Stimulated activated CD4-positive, alpha-beta T cell treated with anti-CD3 and anti-CD28 coated beads, Interleukin-15, amount 100 ng/mL, for 1 hour (primary cell): ENCODE data around the gene SBK1.

Source experiments
- DNase-seq, 2 donors: peaks; one replicate each; pipeline ENCODE4 v3.0.0-alpha.2; 2020; ENCODE audit warnings: low read depth in 1 of 2, low spot score in 1 of 2

SBK1 gene

GRCh38 chr16:28280881-28281836 is 11.2 kb upstream of the SBK1 start:
- no peak for DNase-seq

GRCh38 chr16:28282045-28282444 is 10.3 kb upstream of the SBK1 start:
- DNase-seq = no peak

- no peak for DNase-seq
These were observed 9.2 kb upstream of the SBK1 start for GRCh38 chr16:28283173-28283572.

- DNase-seq = no peak
These were observed 8.3 kb upstream of the SBK1 start for GRCh38 chr16:28283798-28284577.

GRCh38 chr16:28285649-28286048 is 6.7 kb upstream of the SBK1 start:
- no peak for DNase-seq

- no peak for DNase-seq
These were observed 4.2 kb upstream of the SBK1 start for GRCh38 chr16:28288114-28288513.

GRCh38 chr16:28289048-28289447 is 3.3 kb upstream of the SBK1 start:
- no peak for DNase-seq

- DNase-seq = no peak
These were observed 2.1 kb upstream of the SBK1 start for GRCh38 chr16:28289939-28290858.

- no peak for DNase-seq
These were observed 1.5 kb upstream of the SBK1 start for GRCh38 chr16:28290859-28291254.

GRCh38 chr16:28292731-28293600 is 641 bp downstream of the SBK1 start:
- no peak for DNase-seq

GRCh38 chr16:28293601-28293960 is 1.3 kb downstream of the SBK1 start:
- DNase-seq = no peak

GRCh38 chr16:28294201-28294600 is 1.9 kb downstream of the SBK1 start:
- DNase-seq = no peak

- no peak for DNase-seq
These were observed 3.0 kb downstream of the SBK1 start for GRCh38 chr16:28295276-28295675.

- no peak for DNase-seq
These were observed 5.0 kb downstream of the SBK1 start for GRCh38 chr16:28297308-28297707.

GRCh38 chr16:28297784-28298510 is 5.6 kb downstream of the SBK1 start:
- no peak for DNase-seq

GRCh38 chr16:28298511-28298878 is 6.2 kb downstream of the SBK1 start:
- no peak for DNase-seq

- DNase-seq = no peak
These were observed 8.0 kb downstream of the SBK1 start for GRCh38 chr16:28300327-28300726.

GRCh38 chr16:28301154-28301553 is 8.8 kb downstream of the SBK1 start:
- no peak for DNase-seq

- no peak for DNase-seq
These were observed 9.3 kb downstream of the SBK1 start for GRCh38 chr16:28301620-28302019.

- DNase-seq = no peak
These were observed 10.8 kb downstream of the SBK1 start for GRCh38 chr16:28303132-28303531.
